Panc1 (cell line): ENCODE measurements around the gene HYCC2.
"Not testable (repeated sequence)": the region's sequence is repeated elsewhere in the genome, so short reads cannot be mapped to it uniquely, and the experiment has no call there.

Experiments
- CTCF ChIP-seq: fragments of 450-650 bp; IDR thresholded peaks from 2 replicates; pipeline ENCODE4 v1.5.1; 2017; ENCODE audit warnings: mild to moderate bottlenecking
- POLR2AphosphoS5 ChIP-seq: IDR thresholded peaks from 2 replicates; pipeline ENCODE4 v1.6.1; 2012; ENCODE audit warnings: mild to moderate bottlenecking, low read depth, low read length, moderate library complexity
- REST ChIP-seq, 2 experiments: IDR thresholded peaks; 2 replicates each; pipeline ENCODE4 v1.6.1; 2011 to 2012; ENCODE audit warnings: low read depth in 2 of 2, control low read depth in 1 of 2, low read length in 1 of 2, mild to moderate bottlenecking in 1 of 2, moderate library complexity in 1 of 2; ENCODE audit not compliant: insufficient read depth in 1 of 2
- SIN3A ChIP-seq: IDR thresholded peaks from 2 replicates; pipeline ENCODE4 v1.6.1; 2012; ENCODE audit warnings: low read depth, mild to moderate bottlenecking, low read length, moderate library complexity, borderline replicate concordance; ENCODE audit not compliant: insufficient read depth
- TCF7L2 ChIP-seq: IDR thresholded peaks from 2 replicates; pipeline ENCODE4 v1.6.1; 2011; ENCODE audit warnings: mild to moderate bottlenecking, low read depth, low read length, inconsistent platforms

DNA sequence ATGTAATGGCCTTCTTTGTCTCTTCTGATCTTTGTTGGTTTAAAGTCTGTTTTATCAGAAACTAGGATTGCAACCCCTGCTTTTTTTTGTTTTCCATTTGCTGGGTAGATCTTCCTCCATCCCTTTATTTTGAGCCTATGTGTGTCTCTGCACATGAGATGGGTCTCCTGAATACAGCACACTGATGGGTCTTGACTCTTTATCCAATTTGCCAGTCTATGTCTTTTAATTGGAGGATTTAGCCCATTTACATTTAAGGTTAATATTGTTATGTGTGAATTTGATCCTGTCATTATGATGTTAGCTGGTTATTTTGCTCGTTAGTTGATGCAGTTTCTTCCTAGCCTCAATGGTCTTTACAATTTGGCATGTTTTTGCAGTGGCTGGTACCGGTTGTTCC lies 37.1 kb downstream of the HYCC2 start:
- not testable (repeated sequence) for TF ChIP-seq TCF7L2; CTCF; POLR2AphosphoS5; REST (IDR thresholded peaks at IDR 0.05; ENCODE audit: insufficient read depth in 1 of 2, low read depth in 2 of 2, low read length in 1 of 2); SIN3A
